Glutamatergic neuron (in vitro differentiated cells): ENCODE data around the gene C10orf143. TPM values are rescaled to one million over a fixed set of nuclear protein-coding genes. Genes with fewer than 3 reads are reported as not detected.

Experiments
- DNase-seq: peaks from one replicate; pipeline ENCODE4 v3.0.0; 2022
- H3K27ac Mint-ChIP-seq: one replicate; pipeline ENCODE4 v1.8.0; 2020; ENCODE audit warnings: mild to moderate bottlenecking, mixed read lengths, inconsistent platforms; ENCODE audit not compliant: unreplicated experiment
- H3K27me3 Mint-ChIP-seq: one replicate; pipeline ENCODE4 v1.8.0; 2020; ENCODE audit warnings: mild to moderate bottlenecking, moderate library complexity, mixed read lengths, inconsistent platforms; ENCODE audit not compliant: unreplicated experiment
- H3K36me3 Mint-ChIP-seq: one replicate; pipeline ENCODE4 v1.8.0; 2020; ENCODE audit warnings: mild to moderate bottlenecking, mixed read lengths, inconsistent platforms; ENCODE audit not compliant: unreplicated experiment
- H3K4me1 Mint-ChIP-seq: one replicate; pipeline ENCODE4 v1.8.0; 2020; ENCODE audit warnings: mild to moderate bottlenecking, low read depth, mixed read lengths, inconsistent platforms; ENCODE audit not compliant: unreplicated experiment
- H3K4me3 Mint-ChIP-seq: one replicate; pipeline ENCODE4 v1.8.0; 2020; ENCODE audit warnings: mild to moderate bottlenecking, mixed read lengths, inconsistent platforms; ENCODE audit not compliant: unreplicated experiment
- H3K9me3 Mint-ChIP-seq: one replicate; pipeline ENCODE4 v1.8.0; 2020; ENCODE audit warnings: mild to moderate bottlenecking, moderate library complexity, mixed read lengths, inconsistent platforms; ENCODE audit not compliant: unreplicated experiment
- CTCF ChIP-seq: fragments of 200-600 bp; sonication (generic); IDR thresholded peaks from one replicate; pipeline ENCODE4 v1.5.0; 2021; ENCODE audit not compliant: partially characterized antibody, unreplicated experiment
- total RNA-seq: library from RNA; stranded (reverse); fragmentation: NEBNext Ultra II Directional; extraction: Animal tissue kit (Norgen Biotek cat#: 25700); gene quantifications from one replicate; pipeline ENCODE4 v1.2.1, GENCODE V29; 2021; ENCODE audit not compliant: unreplicated experiment

Gene C10orf143
- total RNA-seq, 1 donor from 2014 or later = 0.96 TPM

- no peak overlapping the region for H3K27ac Mint-ChIP-seq
- no peak for TF ChIP-seq CTCF
- no peaks in the 10 kb centered on the region for H3K36me3 Mint-ChIP-seq
- peaks cover 4% of the 10 kb centered on the region for H3K4me1 Mint-ChIP-seq
- no peak overlapping the region for H3K4me3 Mint-ChIP-seq
- H3K27me3 Mint-ChIP-seq = no peaks in the 10 kb centered on the region
- no peak for DNase-seq
- H3K9me3 Mint-ChIP-seq = no peaks in the 10 kb centered on the region
These were observed 48.4 kb downstream of the C10orf143 start for GRCh38 chr10:130062201-130062600.

- Mint-ChIP-seq H3K36me3 (no peaks in the 10 kb centered on the region), H3K27me3 (no peaks in the 10 kb centered on the region), H3K4me3 (no peak overlapping the region), H3K4me1 (peaks cover 4% of the 10 kb centered on the region), H3K27ac (no peak overlapping the region), H3K9me3 (no peaks in the 10 kb centered on the region)
- no peak for DNase-seq
- TF ChIP-seq CTCF = no peak
These were observed 48.9 kb downstream of the C10orf143 start for GRCh38 chr10:130061760-130062159.

- Mint-ChIP-seq H3K4me1 (no peaks in the 10 kb centered on the region), H3K9me3 (no peaks in the 10 kb centered on the region), H3K4me3 (no peak overlapping the region), H3K36me3 (peaks cover 12% of the 10 kb centered on the region), H3K27me3 (no peaks in the 10 kb centered on the region), H3K27ac (no peak overlapping the region)
- no peak for DNase-seq
- no peak for TF ChIP-seq CTCF
These were observed 56.6 kb downstream of the C10orf143 start for GRCh38 chr10:130054021-130054420.

GRCh38 chr10:130053561-130053960 lies 57.1 kb downstream of the C10orf143 start:
- TF ChIP-seq CTCF = no peak
- H3K9me3 Mint-ChIP-seq = no peaks in the 10 kb centered on the region

GRCh38 chr10:130052193-130052592 lies 58.4 kb downstream of the C10orf143 start:
- Mint-ChIP-seq H3K4me3 (no peak overlapping the region), H3K4me1 (peaks cover 2% of the 10 kb centered on the region), H3K27me3 (peaks cover 2% of the 10 kb centered on the region), H3K27ac (no peak overlapping the region), H3K9me3 (no peaks in the 10 kb centered on the region), H3K36me3 (peaks cover 12% of the 10 kb centered on the region)
- DNase-seq = no peak
- no peak for TF ChIP-seq CTCF

More at GRCh38 chr10:130053561-130053960, 57.1 kb downstream of the C10orf143 start:
- peaks cover 12% of the 10 kb centered on the region for H3K36me3 Mint-ChIP-seq
- no peak for DNase-seq
- H3K27me3 Mint-ChIP-seq = no peaks in the 10 kb centered on the region
- no peak overlapping the region for H3K4me3 Mint-ChIP-seq
- H3K27ac Mint-ChIP-seq = no peak overlapping the region
- no peaks in the 10 kb centered on the region for H3K4me1 Mint-ChIP-seq
